Measurements from ENCODE around the gene CATSPERE. TPM values are rescaled to one million over a fixed set of nuclear protein-coding genes. Genes with fewer than 3 reads are reported as not detected.

CATSPERE gene
- total RNA-seq, 3 donors from 2014 or later: 1.3 to 3.2 (median 2.0) TPM

GRCh38 chr1:244628789-244629188 is 167.7 kb downstream of the CATSPERE start:
- Histone ChIP-seq H3K4me3 (no peak overlapping the region), H3K36me3 (no peaks in the 10 kb centered on the region), H3K27me3 (no peaks in the 10 kb centered on the region), H3K9me3 (peaks cover 0 to 6% of the 10 kb centered on the region in 2 donors), H3K27ac (no peak overlapping the region), H3K4me1 (no peaks in the 10 kb centered on the region)
- no peak for TF ChIP-seq CTCF (IDR thresholded peaks at IDR 0.05)
- TF ChIP-seq POLR2AphosphoS5 (IDR thresholded peaks at IDR 0.05): no peak
- no peak for TF ChIP-seq POLR2A (IDR thresholded peaks at IDR 0.05)
- DNase-seq (ENCODE audit: low spot score in 2 of 2): no peak
- intact Hi-C loops (cut with DNase I; ENCODE audit: low total_unique reads): no loop called here

DNA sequence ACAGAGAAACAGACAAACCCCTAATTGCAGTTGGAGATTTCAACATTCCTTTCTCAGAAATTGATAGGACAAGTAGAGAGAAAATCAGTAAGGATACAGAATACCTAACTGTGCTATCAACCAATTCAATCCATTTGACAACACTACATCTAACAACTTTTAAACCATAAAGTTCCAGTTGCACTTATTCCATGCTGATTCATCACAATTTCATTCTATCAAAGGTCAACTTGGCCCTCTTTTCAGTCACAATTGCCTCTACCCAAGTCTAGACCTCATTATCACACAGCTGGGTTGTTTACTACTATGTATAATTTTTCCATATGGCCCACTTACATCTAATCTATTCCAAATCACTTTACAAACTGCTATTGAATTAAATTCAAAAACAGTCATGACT is 172.1 kb downstream of the CATSPERE start:
- H3K4me3 ChIP-seq: no peak overlapping the region
- intact Hi-C loops (cut with DNase I; ENCODE audit: low total_unique reads): no loop called here
- no peaks in the 10 kb centered on the region for H3K36me3 ChIP-seq
- H3K9me3 ChIP-seq: peaks cover 0 to 6% of the 10 kb centered on the region in 2 donors
- no peak overlapping the region for H3K27ac ChIP-seq
- no peaks in the 10 kb centered on the region for H3K27me3 ChIP-seq
- H3K4me1 ChIP-seq: no peaks in the 10 kb centered on the region
- TF ChIP-seq CTCF (IDR thresholded peaks at IDR 0.05): no peak
- no peak for TF ChIP-seq POLR2A (IDR thresholded peaks at IDR 0.05)
- TF ChIP-seq POLR2AphosphoS5 (IDR thresholded peaks at IDR 0.05): no peak
- DNase-seq (ENCODE audit: low spot score in 2 of 2): no peak

DNA sequence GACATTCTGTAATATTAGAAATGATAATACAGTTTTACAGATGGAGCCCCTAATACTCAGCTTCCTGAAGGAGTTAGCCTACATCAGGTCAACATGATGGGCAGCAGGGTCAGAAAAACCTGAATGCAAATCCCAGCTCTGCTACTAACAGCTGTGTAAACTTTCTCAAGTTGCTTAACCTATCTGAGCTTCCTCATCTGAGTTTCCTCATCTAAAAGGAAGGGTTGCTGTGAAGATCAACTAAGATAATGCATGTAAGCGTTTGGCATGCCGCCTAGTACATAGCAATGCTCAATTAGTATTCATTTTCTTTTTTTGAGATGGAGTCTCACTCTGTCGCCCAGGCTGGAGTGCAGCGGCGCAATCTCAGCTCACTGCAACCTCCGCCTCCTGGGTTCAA is 173.5 kb downstream of the CATSPERE start:
- H3K27me3 ChIP-seq: no peaks in the 10 kb centered on the region
- TF ChIP-seq POLR2AphosphoS5 (IDR thresholded peaks at IDR 0.05): no peak
- TF ChIP-seq POLR2A (IDR thresholded peaks at IDR 0.05): no peak
- no peak for TF ChIP-seq CTCF (IDR thresholded peaks at IDR 0.05)
- no peaks in the 10 kb centered on the region for H3K36me3 ChIP-seq
- H3K4me3 ChIP-seq: no peak overlapping the region
- H3K27ac ChIP-seq: no peak overlapping the region
- intact Hi-C loops (cut with DNase I; ENCODE audit: low total_unique reads): no loop called here
- DNase-seq (ENCODE audit: low spot score in 2 of 2): no peak
- H3K4me1 ChIP-seq: no peaks in the 10 kb centered on the region
- peaks cover 0 to 6% of the 10 kb centered on the region in 2 donors for H3K9me3 ChIP-seq

GRCh38 chr1:244636488-244637259 is 175.6 kb downstream of the CATSPERE start:
- no peak overlapping the region for H3K27ac ChIP-seq
- H3K4me3 ChIP-seq: no peak overlapping the region
- no peaks in the 10 kb centered on the region for H3K4me1 ChIP-seq
- intact Hi-C loops (cut with DNase I; ENCODE audit: low total_unique reads): no loop called here
- no peak for DNase-seq (ENCODE audit: low spot score in 2 of 2)
- H3K27me3 ChIP-seq: no peaks in the 10 kb centered on the region
- TF ChIP-seq POLR2A (IDR thresholded peaks at IDR 0.05) (no peak), CTCF (IDR thresholded peaks at IDR 0.05) (no peak), POLR2AphosphoS5 (IDR thresholded peaks at IDR 0.05) (no peak)
- H3K36me3 ChIP-seq: no peaks in the 10 kb centered on the region
- H3K9me3 ChIP-seq: peaks cover 0 to 6% of the 10 kb centered on the region in 2 donors

GRCh38 chr1:244639561-244639960 is 178.5 kb downstream of the CATSPERE start:
- no peaks in the 10 kb centered on the region for H3K27me3 ChIP-seq
- H3K4me1 ChIP-seq: no peaks in the 10 kb centered on the region
- H3K4me3 ChIP-seq: no peak overlapping the region
- no peaks in the 10 kb centered on the region for H3K36me3 ChIP-seq
- H3K27ac ChIP-seq: no peak overlapping the region
- no peaks in the 10 kb centered on the region for H3K9me3 ChIP-seq
- no peak for DNase-seq (ENCODE audit: low spot score in 2 of 2)
- intact Hi-C loops (cut with DNase I; ENCODE audit: low total_unique reads): no loop called here
- TF ChIP-seq POLR2AphosphoS5 (IDR thresholded peaks at IDR 0.05) (no peak), CTCF (IDR thresholded peaks at IDR 0.05) (no peak), POLR2A (IDR thresholded peaks at IDR 0.05) (no peak)

All from breast epithelium (tissue), 4 donors.